Spleen (tissue), 11 donors: ENCODE results near the gene CSH1. TPM values are rescaled to one million over a fixed set of nuclear protein-coding genes. Genes with fewer than 3 reads are reported as not detected.
"Not testable (repeated sequence)": the region's sequence is repeated elsewhere in the genome, so short reads cannot be mapped to it uniquely, and the experiment has no call there.

Source experiments
- DNase-seq: peaks from one replicate; pipeline ENCODE4 v3.0.0-alpha.2; 2020
- H3K27ac ChIP-seq, 8 donors: fragments of 200-600 bp; sonication (generic) in 7 of 8; 1 replicate in 4 of 8; 2 replicates in 4 of 8; pipeline versions ENCODE4 v1.5.0 to v1.8.0; 2016 to 2021; ENCODE audit warnings: inconsistent platforms in 4 of 8, mild to moderate bottlenecking in 4 of 8, moderate library complexity in 1 of 8
- H3K27me3 ChIP-seq, 7 donors: fragments of 200-600 bp; sonication (generic) in 6 of 7; replicated peaks in 1 of 7; 1 replicate in 4 of 7; 2 replicates in 3 of 7; pipeline versions ENCODE4 v1.5.0 to v1.8.0; 2016 to 2021; ENCODE audit warnings: inconsistent platforms in 3 of 7, mild to moderate bottlenecking in 1 of 7
- H3K36me3 ChIP-seq, 6 donors: fragments of 200-600 bp; sonication (generic) in 5 of 6; 1 replicate in 4 of 6; 2 replicates in 2 of 6; pipeline versions ENCODE4 v1.5.0 to v1.8.0; 2016 to 2021; ENCODE audit warnings: inconsistent platforms in 2 of 6
- H3K4me1 ChIP-seq, 6 donors: fragments of 200-600 bp; sonication (generic) in 5 of 6; 1 replicate in 3 of 6; 2 replicates in 3 of 6; pipeline versions ENCODE4 v1.5.0 to v1.8.0; 2016 to 2021; ENCODE audit warnings: inconsistent platforms in 3 of 6
- H3K4me3 ChIP-seq, 8 donors: fragments of 200-600 bp; sonication (generic) in 7 of 8; 1 replicate in 4 of 8; 2 replicates in 4 of 8; pipeline versions ENCODE4 v1.5.0 to v1.8.0; 2016 to 2021; ENCODE audit warnings: inconsistent platforms in 4 of 8, mild to moderate bottlenecking in 4 of 8, moderate library complexity in 2 of 8
- H3K9me3 ChIP-seq, 8 donors: fragments of 200-600 bp; sonication (generic) in 7 of 8; 1 replicate in 4 of 8; 2 replicates in 4 of 8; pipeline versions ENCODE4 v1.5.0 to v1.8.0; 2016 to 2021; ENCODE audit warnings: inconsistent platforms in 4 of 8
- POLR2A ChIP-seq, 3 donors: fragments of 450-650 bp; IDR thresholded peaks; one replicate each; pipeline ENCODE4 v1.5.1; 2017; ENCODE audit warnings: antibody characterized with exemption in 3 of 3, mild to moderate bottlenecking in 1 of 3
- POLR2AphosphoS5 ChIP-seq, 3 donors: sonication (generic); formaldehyde crosslinking; IDR thresholded peaks; one replicate each; pipeline ENCODE4 v1.5.1; 2017; ENCODE audit warnings: antibody characterized with exemption in 3 of 3
- WGBS, 5 donors: extraction: QIAGEN DNeasy Blood & Tissue Kit in 3 of 5; methylation state at CpG; one replicate each; pipeline versions ENCODE4 v1.1.5 to v1.1.7; 2013 to 2018; 5-methylcytosine and 5-hydroxymethylcytosine counted together
- intact Hi-C: fragments of 100-400 bp; cut with DNase I; formaldehyde crosslinking; loops from one replicate; pipeline ENCODE4 v1.15.0; 2023; ENCODE audit warnings: low total_unique reads
- polyA plus RNA-seq, 3 donors: library from polyadenylated mRNA; stranded (reverse); fragments of 200-250 nt; gene quantifications; one replicate each; pipeline ENCODE4 v1.2.1, GENCODE V29; 2013
- total RNA-seq, 7 donors: library from RNA; depleted of rRNA in 3 of 7; stranded (reverse); fragments of >200 nt in 3 of 7; fragmentation: NEBNext Ultra II Directional in 4 of 7; extraction: Animal tissue kit (Norgen Biotek cat#: 25700) in 4 of 7; gene quantifications; one replicate each; pipeline versions ENCODE4 v1.1.0 to v1.2.1, GENCODE V29; 2016 to 2021
- TF ChIP-seq, protein P1 (sequence below), 11 experiments: fragments of 200-600 bp in 7 of 11; fragments of 450-650 bp in 4 of 11; sonication (generic) in 4 of 11; IDR thresholded peaks in 8 of 11; conservative IDR thresholded peaks in 3 of 11; 1 replicate in 7 of 11; 2 replicates in 4 of 11; pipeline versions ENCODE4 v1.4.0 to v1.8.0; 2016 to 2021; ENCODE audit warnings: antibody characterized with exemption in 11 of 11, inconsistent platforms in 4 of 11, mild to moderate bottlenecking in 1 of 11
- donor health status: healthy with polysubstance abuse.
- donor health status: DM: no; HTN: no; CAD: no; lungs with moderate emphysema.
- donor health status: DM: no; HTN: no; CAD: no.
- donor health status: Bipolar disorder and iron deficiency.
- donor health status: healthy.
- donor health status: DM: no; HTN: no; CAD: no.
- donor health status: DM: yes; HTN: yes; CAD: no.

Gene CSH1
- total and polyA plus RNA-seq, 10 donors, result not detected

DNA sequence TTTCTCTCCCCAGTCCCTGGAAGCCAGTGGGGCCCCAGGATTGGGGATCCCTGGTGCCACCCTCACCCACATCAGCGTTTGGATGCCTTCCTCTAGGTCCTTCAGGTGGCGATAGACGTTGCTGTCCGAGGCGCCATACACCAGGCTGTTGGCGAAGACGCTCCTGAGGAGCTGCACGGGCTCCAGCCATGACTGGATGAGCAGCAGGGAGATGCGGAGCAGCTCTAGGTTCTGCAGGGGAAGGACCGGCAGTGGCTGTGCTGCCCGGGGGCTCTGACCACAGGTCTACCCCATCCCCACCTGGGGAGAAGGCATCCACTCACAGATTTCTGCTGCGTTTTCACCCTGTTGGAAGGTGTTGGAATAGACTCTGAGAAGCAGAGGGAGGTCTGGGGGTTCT is 15.7 kb downstream of the CSH1 start:
- intact Hi-C loops, result no loop called here
- Histone ChIP-seq H3K36me3 (no peaks in the 10 kb centered on the region), H3K27ac (no peak overlapping the region), H3K27me3 (peaks cover 0 to 5% (median 0%) of the 10 kb centered on the region in 7 donors), H3K4me1 (peaks cover 0 to 3% (median 0%) of the 10 kb centered on the region in 6 donors), H3K4me3 (no peak overlapping the region), H3K9me3 (no peaks in the 10 kb centered on the region)
- DNase-seq, result no peak
- TF ChIP-seq POLR2AphosphoS5 (IDR thresholded peaks at IDR 0.05) (no peak), POLR2A (IDR thresholded peaks at IDR 0.05) (no peak)
- TF ChIP-seq, protein P1, sequence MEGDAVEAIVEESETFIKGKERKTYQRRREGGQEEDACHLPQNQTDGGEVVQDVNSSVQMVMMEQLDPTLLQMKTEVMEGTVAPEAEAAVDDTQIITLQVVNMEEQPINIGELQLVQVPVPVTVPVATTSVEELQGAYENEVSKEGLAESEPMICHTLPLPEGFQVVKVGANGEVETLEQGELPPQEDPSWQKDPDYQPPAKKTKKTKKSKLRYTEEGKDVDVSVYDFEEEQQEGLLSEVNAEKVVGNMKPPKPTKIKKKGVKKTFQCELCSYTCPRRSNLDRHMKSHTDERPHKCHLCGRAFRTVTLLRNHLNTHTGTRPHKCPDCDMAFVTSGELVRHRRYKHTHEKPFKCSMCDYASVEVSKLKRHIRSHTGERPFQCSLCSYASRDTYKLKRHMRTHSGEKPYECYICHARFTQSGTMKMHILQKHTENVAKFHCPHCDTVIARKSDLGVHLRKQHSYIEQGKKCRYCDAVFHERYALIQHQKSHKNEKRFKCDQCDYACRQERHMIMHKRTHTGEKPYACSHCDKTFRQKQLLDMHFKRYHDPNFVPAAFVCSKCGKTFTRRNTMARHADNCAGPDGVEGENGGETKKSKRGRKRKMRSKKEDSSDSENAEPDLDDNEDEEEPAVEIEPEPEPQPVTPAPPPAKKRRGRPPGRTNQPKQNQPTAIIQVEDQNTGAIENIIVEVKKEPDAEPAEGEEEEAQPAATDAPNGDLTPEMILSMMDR (IDR thresholded peaks at IDR 0.05 in 8 of 11, conservative IDR thresholded peaks at IDR 0.05 in 3 of 11), result no peak
- WGBS, 5 donors, result 83 to 94% (median 85%) methylated on average over 10 to 12 of the region's 12 CpGs

DNA sequence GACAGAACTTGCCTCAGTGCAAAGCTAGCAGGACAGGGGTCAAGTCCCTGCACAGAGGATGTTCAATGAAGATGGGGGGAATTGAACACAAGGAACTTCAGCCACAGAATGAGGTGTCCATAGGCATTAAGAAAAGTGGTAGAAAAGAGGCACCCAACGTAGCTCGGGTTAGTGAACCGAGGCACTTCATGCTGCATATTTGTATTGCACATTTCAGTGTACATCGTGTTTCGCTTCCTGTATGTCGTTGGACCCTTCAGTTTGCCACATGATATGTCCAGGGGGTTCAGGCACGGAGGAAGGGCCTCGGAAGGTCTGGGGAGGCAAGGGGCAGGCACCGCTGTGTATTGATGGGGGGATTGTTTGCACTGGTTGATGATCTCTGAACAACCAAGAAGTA is 18.0 kb downstream of the CSH1 start:
- 78 to 87% (median 83%) methylated on average over 9 of the region's 9 CpGs for WGBS, 5 donors
- DNase-seq, intact Hi-C loops: not testable (repeated sequence)

DNA sequence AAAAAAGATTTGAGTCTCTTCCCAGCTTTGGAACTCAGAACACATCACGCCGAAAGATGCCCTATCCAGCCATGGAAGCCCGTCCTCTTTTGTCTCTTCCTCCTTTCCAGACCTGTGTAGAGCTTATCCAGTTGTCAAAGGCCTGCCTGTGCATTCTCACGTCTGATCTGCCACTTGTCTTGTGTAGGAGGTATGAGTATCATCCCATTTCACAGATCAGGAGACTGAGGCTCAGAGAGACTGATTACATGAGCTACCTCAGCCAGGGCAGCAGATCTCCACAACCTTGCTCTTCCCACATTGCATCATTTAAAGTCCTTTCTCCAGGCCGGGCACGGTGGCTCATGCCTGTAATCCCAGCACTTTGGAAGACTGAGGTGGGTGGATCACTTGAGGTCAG is 21.7 kb downstream of the CSH1 start:
- H3K27me3 ChIP-seq, H3K4me3 ChIP-seq, H3K36me3 ChIP-seq, H3K9me3 ChIP-seq, DNase-seq, H3K4me1 ChIP-seq, H3K27ac ChIP-seq, intact Hi-C loops: not testable (repeated sequence)
- 76 to 90% (median 84%) methylated on average over 6 of the region's 6 CpGs for WGBS, 5 donors

More for the DNA sequence above, 18.0 kb downstream of the CSH1 start:
- not testable (repeated sequence) for H3K9me3 ChIP-seq, H3K4me1 ChIP-seq, H3K4me3 ChIP-seq, H3K36me3 ChIP-seq, H3K27me3 ChIP-seq, H3K27ac ChIP-seq

DNA sequence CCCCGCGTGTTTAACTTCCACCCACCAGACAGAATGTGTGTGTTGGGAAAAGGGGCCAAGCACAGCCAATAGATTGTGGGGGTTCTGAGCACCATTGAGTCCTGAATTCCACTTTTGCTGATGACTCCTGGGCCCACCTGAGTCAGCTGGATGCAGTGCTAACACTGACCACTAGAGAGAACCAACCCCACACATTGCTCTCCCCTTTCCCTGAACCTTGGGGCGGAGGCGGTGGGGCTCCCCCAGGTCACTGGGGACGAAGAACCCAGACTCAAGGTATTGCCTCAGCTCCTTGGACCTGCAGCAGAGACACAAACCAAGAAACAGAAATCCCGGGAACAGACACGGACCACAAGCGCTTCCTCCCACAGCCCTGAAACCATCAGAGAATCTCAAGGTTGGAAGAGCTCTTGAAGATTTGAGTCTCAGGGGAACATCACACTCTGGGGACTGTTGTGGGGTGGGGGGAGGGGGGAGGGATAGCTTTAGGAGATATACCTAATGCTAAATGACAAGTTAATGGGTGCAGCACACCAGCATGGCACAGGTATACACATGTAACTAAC is 22.2 kb downstream of the CSH1 start:
- H3K4me1 ChIP-seq, intact Hi-C loops, H3K27ac ChIP-seq, H3K36me3 ChIP-seq, H3K9me3 ChIP-seq, H3K27me3 ChIP-seq, H3K4me3 ChIP-seq, DNase-seq: not testable (repeated sequence)
- 64 to 93% (median 82%) methylated on average over 3 to 8 of the region's 8 CpGs for WGBS, 5 donors

DNA sequence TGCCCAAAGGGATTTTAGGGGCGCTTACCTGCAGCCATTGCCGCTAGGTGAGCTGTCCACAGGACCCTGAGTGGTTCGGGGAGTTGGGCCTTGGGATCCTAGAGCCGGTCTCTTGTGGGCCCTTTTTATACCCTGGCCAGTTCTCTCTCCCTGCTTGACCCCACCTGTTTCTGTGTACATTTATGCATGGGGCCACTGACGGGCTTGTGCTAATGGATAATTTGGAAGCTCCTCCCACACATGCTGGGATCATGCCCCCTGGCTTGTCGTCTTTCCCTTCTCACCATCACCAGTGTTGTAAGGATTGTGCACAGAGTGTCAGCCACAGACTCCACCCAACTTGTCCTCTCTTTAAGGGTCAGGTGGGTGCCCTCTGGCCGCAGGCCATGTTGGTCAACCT is 22.8 kb downstream of the CSH1 start, which contains the start of gene CSH2:
TSS of gene CSH2 (minus strand) at position 101 of the 400 bp plus-strand sequence. CDS start at position 38, 63 bp downstream.
- intact Hi-C loops, DNase-seq, H3K27ac ChIP-seq, H3K4me3 ChIP-seq, H3K27me3 ChIP-seq, H3K9me3 ChIP-seq, H3K4me1 ChIP-seq, H3K36me3 ChIP-seq: not testable (repeated sequence)
- WGBS, 5 donors, result 80 to 98% (median 90%) methylated on average over 1 to 7 of the region's 7 CpGs; no CpG with 5 or more reads in 1 of the 5 donors

DNA sequence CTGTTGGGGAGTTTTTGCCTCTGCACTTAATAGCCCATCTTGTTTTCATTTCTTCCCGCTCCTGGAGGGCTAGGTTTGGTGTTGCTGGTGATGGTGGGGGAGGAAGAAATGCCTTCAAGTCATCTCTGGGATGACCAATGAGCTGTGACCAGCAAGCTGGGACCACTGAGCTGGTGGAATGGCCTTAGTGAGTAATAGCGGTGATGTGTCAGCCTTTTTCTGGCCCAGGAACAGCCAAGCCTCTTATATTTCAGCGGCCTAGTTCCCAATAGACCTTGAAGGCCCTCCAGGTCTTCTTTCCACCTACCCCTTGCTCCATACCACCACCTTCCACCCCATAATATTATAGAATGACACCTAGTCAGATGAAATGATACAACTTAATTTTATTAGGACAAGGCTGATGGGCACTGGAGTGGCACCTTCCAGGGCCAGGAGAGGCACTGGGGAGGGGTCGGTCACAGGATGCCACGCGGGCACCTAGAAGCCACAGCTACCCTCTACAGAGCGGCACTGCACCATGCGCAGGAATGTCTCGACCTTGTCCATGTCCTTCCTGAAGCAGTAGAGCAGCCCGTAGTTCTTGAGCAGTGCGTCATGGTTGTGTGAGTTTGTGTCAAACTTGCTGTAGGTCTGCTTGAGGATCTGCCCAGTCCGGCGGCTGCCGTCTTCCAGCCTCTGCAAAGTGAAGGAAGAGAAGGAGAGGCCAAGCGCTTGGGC is 24.6 kb downstream of the CSH1 start:
- H3K36me3 ChIP-seq, H3K4me1 ChIP-seq, H3K27ac ChIP-seq, H3K4me3 ChIP-seq, intact Hi-C loops, H3K9me3 ChIP-seq, DNase-seq, H3K27me3 ChIP-seq: not testable (repeated sequence)
- 87 to 90% (median 88%) methylated on average over 11 to 15 of the region's 15 CpGs for WGBS, 5 donors

DNA sequence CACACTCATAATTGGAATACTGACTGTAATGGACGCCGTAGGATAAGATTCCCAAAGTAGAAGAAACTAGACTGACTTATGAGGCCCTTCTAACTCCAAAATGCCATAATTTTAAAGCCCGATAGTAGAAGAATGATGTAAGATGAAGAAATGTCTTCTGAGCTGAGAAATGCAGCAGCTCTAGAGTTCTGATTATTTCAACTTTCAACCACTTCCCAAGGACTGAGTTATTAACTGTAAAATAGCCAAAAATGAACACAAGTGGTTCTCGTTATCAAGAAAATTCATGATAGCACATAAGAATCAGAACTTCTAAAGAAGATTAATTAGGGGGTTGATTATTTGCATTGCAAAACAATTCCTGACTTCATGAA is 26.1 kb downstream of the CSH1 start:
- DNase-seq, H3K4me3 ChIP-seq, H3K36me3 ChIP-seq, H3K4me1 ChIP-seq, H3K27ac ChIP-seq, intact Hi-C loops, H3K27me3 ChIP-seq, H3K9me3 ChIP-seq: not testable (repeated sequence)
- 82 to 93% (median 89%) methylated on average over 4 of the region's 4 CpGs for WGBS, 5 donors
